ENCODE results near the gene TESMIN. TPM values are rescaled to one million over a fixed set of nuclear protein-coding genes. Genes with fewer than 3 reads are reported as not detected.

Gene TESMIN
- total RNA-seq, 2 experiments from 2014 or later = 12.3 to 13.8 TPM

GRCh38 chr11:68772936-68773335 is 21.6 kb upstream of the TESMIN start:
- no peak for DNase-seq
- Mint-ChIP-seq H3K4me3 (no peak overlapping the region), H3K9me3 (no peaks in the 10 kb centered on the region), H3K4me1 (no peaks in the 10 kb centered on the region), H3K36me3 (ENCODE audit: low read depth) (peaks cover 60% of the 10 kb centered on the region), H3K27me3 (no peaks in the 10 kb centered on the region), H3K27ac (no peak overlapping the region)
- ChIA-PET CTCF (no interaction called here), POLR2A (no interaction called here)

GRCh38 chr11:68770781-68771180 is 19.5 kb upstream of the TESMIN start:
- Mint-ChIP-seq H3K36me3 (ENCODE audit: low read depth) (peaks cover 49% of the 10 kb centered on the region), H3K27me3 (no peaks in the 10 kb centered on the region), H3K4me3 (no peak overlapping the region), H3K4me1 (no peaks in the 10 kb centered on the region), H3K9me3 (no peaks in the 10 kb centered on the region), H3K27ac (no peak overlapping the region)
- ChIA-PET POLR2A (no interaction called here), CTCF (no interaction called here)
- no peak for DNase-seq

GRCh38 chr11:68767672-68768071 is 16.4 kb upstream of the TESMIN start:
- H3K4me3 Mint-ChIP-seq = no peak overlapping the region
- no peaks in the 10 kb centered on the region for H3K27me3 Mint-ChIP-seq
- CTCF ChIA-PET = no interaction called here
- no peaks in the 10 kb centered on the region for H3K9me3 Mint-ChIP-seq
- peaks cover 33% of the 10 kb centered on the region for H3K36me3 Mint-ChIP-seq (ENCODE audit: low read depth)
- no peaks in the 10 kb centered on the region for H3K4me1 Mint-ChIP-seq
- DNase-seq = no peak
- no peak overlapping the region for H3K27ac Mint-ChIP-seq
- POLR2A ChIA-PET = no interaction called here

- Mint-ChIP-seq H3K36me3 (ENCODE audit: low read depth) (peaks cover 36% of the 10 kb centered on the region), H3K9me3 (no peaks in the 10 kb centered on the region), H3K27ac (no peak overlapping the region), H3K4me1 (no peaks in the 10 kb centered on the region), H3K4me3 (no peak overlapping the region), H3K27me3 (no peaks in the 10 kb centered on the region)
- ChIA-PET CTCF (no interaction called here), POLR2A (no interaction called here)
- no peak for DNase-seq
Observed at GRCh38 chr11:68766786-68767185, 15.5 kb upstream of the TESMIN start.

- Mint-ChIP-seq H3K4me3 (no peak overlapping the region), H3K36me3 (ENCODE audit: low read depth) (peaks cover 26% of the 10 kb centered on the region), H3K27me3 (no peaks in the 10 kb centered on the region), H3K9me3 (no peaks in the 10 kb centered on the region), H3K27ac (no peak overlapping the region), H3K4me1 (no peaks in the 10 kb centered on the region)
- POLR2A ChIA-PET = no interaction called here
- CTCF ChIA-PET = no interaction called here
- no peak for DNase-seq
Observed at GRCh38 chr11:68764746-68765145, 13.4 kb upstream of the TESMIN start.

- peaks cover 28% of the 10 kb centered on the region for H3K36me3 Mint-ChIP-seq (ENCODE audit: low read depth)
- H3K4me1 Mint-ChIP-seq = no peaks in the 10 kb centered on the region
- H3K27ac Mint-ChIP-seq = no peak overlapping the region
- ChIA-PET POLR2A (no interaction called here), CTCF (no interaction called here)
- H3K27me3 Mint-ChIP-seq = no peaks in the 10 kb centered on the region
- no peak for DNase-seq
- H3K4me3 Mint-ChIP-seq = no peak overlapping the region
- no peaks in the 10 kb centered on the region for H3K9me3 Mint-ChIP-seq
Observed at GRCh38 chr11:68763926-68764657, 12.8 kb upstream of the TESMIN start.

- POLR2A ChIA-PET = no interaction called here
- H3K4me1 Mint-ChIP-seq = no peaks in the 10 kb centered on the region
- H3K27me3 Mint-ChIP-seq = no peaks in the 10 kb centered on the region
- H3K36me3 Mint-ChIP-seq (ENCODE audit: low read depth) = peaks cover 20% of the 10 kb centered on the region
- H3K9me3 Mint-ChIP-seq = no peaks in the 10 kb centered on the region
- H3K27ac Mint-ChIP-seq = no peak overlapping the region
- no peak for DNase-seq
- CTCF ChIA-PET = no interaction called here
- no peak overlapping the region for H3K4me3 Mint-ChIP-seq
Observed at GRCh38 chr11:68763181-68763721, 11.9 kb upstream of the TESMIN start.

GRCh38 chr11:68762481-68762880 is 11.2 kb upstream of the TESMIN start:
- Mint-ChIP-seq H3K27me3 (no peaks in the 10 kb centered on the region), H3K36me3 (ENCODE audit: low read depth) (peaks cover 26% of the 10 kb centered on the region), H3K27ac (no peak overlapping the region), H3K9me3 (no peaks in the 10 kb centered on the region), H3K4me3 (no peak overlapping the region), H3K4me1 (no peaks in the 10 kb centered on the region)
- POLR2A ChIA-PET = no interaction called here
- CTCF ChIA-PET = no interaction called here
- DNase-seq = no peak

- DNase-seq = no peak
- Mint-ChIP-seq H3K9me3 (no peaks in the 10 kb centered on the region), H3K4me3 (no peak overlapping the region), H3K27me3 (no peaks in the 10 kb centered on the region), H3K4me1 (no peaks in the 10 kb centered on the region), H3K27ac (no peak overlapping the region), H3K36me3 (ENCODE audit: low read depth) (peaks cover 30% of the 10 kb centered on the region)
- POLR2A ChIA-PET = no interaction called here
- CTCF ChIA-PET = interaction anchor here (0.9 kb wide), 1 partner anchor 14 kb away, joined by 3 read pairs; no protein-coding TSS in a partner anchor
Observed at GRCh38 chr11:68761801-68762200, 10.5 kb upstream of the TESMIN start.

- ChIA-PET CTCF (no interaction called here), POLR2A (no interaction called here)
- no peak for DNase-seq
- Mint-ChIP-seq H3K36me3 (ENCODE audit: low read depth) (peaks cover 34% of the 10 kb centered on the region), H3K4me3 (no peak overlapping the region), H3K27me3 (no peaks in the 10 kb centered on the region), H3K4me1 (no peaks in the 10 kb centered on the region), H3K27ac (no peak overlapping the region), H3K9me3 (no peaks in the 10 kb centered on the region)
Observed at GRCh38 chr11:68759991-68760390, 8.7 kb upstream of the TESMIN start.

- no peak for DNase-seq
- Mint-ChIP-seq H3K36me3 (ENCODE audit: low read depth) (peaks cover 38% of the 10 kb centered on the region), H3K4me3 (no peak overlapping the region), H3K27me3 (no peaks in the 10 kb centered on the region), H3K9me3 (no peaks in the 10 kb centered on the region), H3K27ac (no peak overlapping the region), H3K4me1 (no peaks in the 10 kb centered on the region)
- ChIA-PET CTCF (no interaction called here), POLR2A (no interaction called here)
Observed at GRCh38 chr11:68757711-68758110, 6.4 kb upstream of the TESMIN start.

- Mint-ChIP-seq H3K27me3 (no peaks in the 10 kb centered on the region), H3K4me1 (peaks cover 3% of the 10 kb centered on the region), H3K27ac (no peak overlapping the region), H3K36me3 (ENCODE audit: low read depth) (peaks cover 28% of the 10 kb centered on the region), H3K9me3 (no peaks in the 10 kb centered on the region), H3K4me3 (no peak overlapping the region)
- DNase-seq = no peak
- CTCF ChIA-PET = no interaction called here
- POLR2A ChIA-PET = no interaction called here
Observed at GRCh38 chr11:68756171-68756766, 4.9 kb upstream of the TESMIN start.

- Mint-ChIP-seq H3K4me1 (peaks cover 11% of the 10 kb centered on the region), H3K4me3 (no peak overlapping the region), H3K27me3 (no peaks in the 10 kb centered on the region), H3K9me3 (no peaks in the 10 kb centered on the region), H3K27ac (no peak overlapping the region), H3K36me3 (ENCODE audit: low read depth) (peaks cover 21% of the 10 kb centered on the region)
- ChIA-PET POLR2A (no interaction called here), CTCF (no interaction called here)
- no peak for DNase-seq
Observed at GRCh38 chr11:68753300-68753699, 2.0 kb upstream of the TESMIN start.

GRCh38 chr11:68751004-68751325 is 355 bp downstream of the TESMIN start:
- Mint-ChIP-seq H3K27ac (no peak overlapping the region), H3K36me3 (ENCODE audit: low read depth) (peaks cover 13% of the 10 kb centered on the region), H3K4me1 (peaks cover 11% of the 10 kb centered on the region), H3K4me3 (no peak overlapping the region), H3K9me3 (no peaks in the 10 kb centered on the region), H3K27me3 (no peaks in the 10 kb centered on the region)
- ChIA-PET POLR2A (no interaction called here), CTCF (no interaction called here)
- DNase-seq = no peak
